Panc1 (cell line): ENCODE results near the gene ASTN2. TPM values are rescaled to one million over a fixed set of nuclear protein-coding genes. Genes with fewer than 3 reads are reported as not detected.
"Not testable (repeated sequence)": the region's sequence is repeated elsewhere in the genome, so short reads cannot be mapped to it uniquely, and the experiment has no call there.

Experiments
- ATAC-seq: fragments of 200-7000 bp; cut with Tn5 transposase; 2 replicates; pipeline ENCODE4 v1.9.1; 2020; ENCODE audit warnings: mild to moderate bottlenecking, moderate library complexity
- BruUV-seq: library from RNA; stranded (reverse); fragments of 400-500 nt; replicated peaks from 2 replicates; lab custom pipeline; 2021; lab: Mats Ljungman, UMichigan
- CTCF ChIA-PET: fragments of 300-600 bp; sonication (Branson Sonifier 250); formaldehyde crosslinking; loops from one replicate; lab custom pipeline; 2022; ENCODE audit warnings: antibody characterized with exemption; lab: Charles Lee
- POLR2A ChIA-PET: fragments of 300-600 bp; sonication (Branson Sonifier 250); formaldehyde crosslinking; loops from one replicate; lab custom pipeline; 2022; ENCODE audit warnings: antibody characterized with exemption; lab: Charles Lee
- DNase-seq: peaks from one replicate; pipeline ENCODE4 v3.0.0-alpha.2; 2010; ENCODE audit warnings: low read depth, low spot score
- H3K27ac ChIP-seq: 2 replicates; pipeline ENCODE4 v1.5.1; 2011; ENCODE audit warnings: mild to moderate bottlenecking, low read length, inconsistent platforms
- H3K27me3 ChIP-seq: fragments of 200-500 bp; sonication (Bioruptor generic); 2 replicates; pipeline ENCODE4 v1.6.0; 2014; ENCODE audit warnings: low read length, inconsistent platforms; ENCODE audit not compliant: control insufficient read depth, insufficient read depth
- H3K36me3 ChIP-seq: fragments of 200-500 bp; sonication (Bioruptor generic); 2 replicates; pipeline ENCODE4 v1.5.1; 2014; ENCODE audit warnings: inconsistent platforms, mild to moderate bottlenecking, low read length, moderate library complexity; ENCODE audit not compliant: control insufficient read depth, insufficient read depth
- H3K4me1 ChIP-seq: 2 replicates; pipeline ENCODE4 v1.5.1; 2011; ENCODE audit warnings: inconsistent platforms, mild to moderate bottlenecking, low read length, moderate library complexity; ENCODE audit not compliant: control insufficient read depth, insufficient read depth
- H3K4me3 ChIP-seq, 2 experiments: 2 replicates each; pipeline ENCODE4 v1.5.1; 2011 to 2012; ENCODE audit warnings: low read depth in 2 of 2, low read length in 2 of 2, mild to moderate bottlenecking in 2 of 2, inconsistent platforms in 1 of 2, moderate library complexity in 1 of 2
- H3K9me3 ChIP-seq: fragments of 200-500 bp; sonication (Bioruptor generic); 2 replicates; pipeline ENCODE4 v1.5.1; 2014; ENCODE audit warnings: low read depth, mild to moderate bottlenecking, inconsistent platforms, low read length, moderate library complexity; ENCODE audit not compliant: control insufficient read depth, insufficient read depth
- CTCF ChIP-seq: fragments of 450-650 bp; IDR thresholded peaks from 2 replicates; pipeline ENCODE4 v1.5.1; 2017; ENCODE audit warnings: mild to moderate bottlenecking
- POLR2AphosphoS5 ChIP-seq: IDR thresholded peaks from 2 replicates; pipeline ENCODE4 v1.6.1; 2012; ENCODE audit warnings: mild to moderate bottlenecking, low read depth, low read length, moderate library complexity
- SIN3A ChIP-seq: IDR thresholded peaks from 2 replicates; pipeline ENCODE4 v1.6.1; 2012; ENCODE audit warnings: low read depth, mild to moderate bottlenecking, low read length, moderate library complexity, borderline replicate concordance; ENCODE audit not compliant: insufficient read depth
- TCF7L2 ChIP-seq: IDR thresholded peaks from 2 replicates; pipeline ENCODE4 v1.6.1; 2011; ENCODE audit warnings: mild to moderate bottlenecking, low read depth, low read length, inconsistent platforms
- in situ Hi-C: cut with HindIII; loops from 2 replicates; pipeline ENCODE4 v1.10.0; 2016; ENCODE audit warnings: low sequenced_read_pairs, low pct_unique_long_range_greater_than_20kb
- intact Hi-C: fragments of 100-400 bp; cut with micrococcal nuclease; formaldehyde crosslinking; loops from one replicate; pipeline ENCODE4 v1.10.0; 2022; ENCODE audit not compliant: unreplicated experiment
- total RNA-seq: library from RNA; stranded (reverse); gene quantifications from one replicate; pipeline ENCODE4 v1.2.1, GENCODE V29; 2021; ENCODE audit not compliant: unreplicated experiment
- TF ChIP-seq, protein P1 (sequence below), 2 experiments: IDR thresholded peaks; 2 replicates each; pipeline ENCODE4 v1.6.1; 2011 to 2012; ENCODE audit warnings: low read depth in 2 of 2, control low read depth in 1 of 2, low read length in 1 of 2, mild to moderate bottlenecking in 1 of 2, moderate library complexity in 1 of 2; ENCODE audit not compliant: insufficient read depth in 1 of 2

ASTN2 gene
- total RNA-seq, 1 experiment from 2014 or later: 3.9 TPM

- CTCF ChIA-PET, in situ Hi-C loops, H3K27ac ChIP-seq, POLR2A ChIA-PET, ATAC-seq, DNase-seq, H3K4me1 ChIP-seq, H3K4me3 ChIP-seq, H3K27me3 ChIP-seq, intact Hi-C loops, H3K9me3 ChIP-seq, H3K36me3 ChIP-seq, BruUV-seq: not testable (repeated sequence)
These were observed 584.5 kb downstream of the ASTN2 start for GRCh38 chr9:116830321-116830720.

- H3K36me3 ChIP-seq: no peaks in the 10 kb centered on the region
- intact Hi-C loops (no loop called here), in situ Hi-C loops (no loop called here)
- ChIA-PET POLR2A (no interaction called here), CTCF (no interaction called here)
- no peaks in the 10 kb centered on the region for H3K4me1 ChIP-seq
- H3K27ac ChIP-seq: no peak overlapping the region
- no peak for ATAC-seq
- no TSS peak for BruUV-seq
- H3K9me3 ChIP-seq: no peaks in the 10 kb centered on the region
- DNase-seq: no peak
- no peak overlapping the region for H3K4me3 ChIP-seq
- no peak for TF ChIP-seq TCF7L2
- TF ChIP-seq, protein P1, sequence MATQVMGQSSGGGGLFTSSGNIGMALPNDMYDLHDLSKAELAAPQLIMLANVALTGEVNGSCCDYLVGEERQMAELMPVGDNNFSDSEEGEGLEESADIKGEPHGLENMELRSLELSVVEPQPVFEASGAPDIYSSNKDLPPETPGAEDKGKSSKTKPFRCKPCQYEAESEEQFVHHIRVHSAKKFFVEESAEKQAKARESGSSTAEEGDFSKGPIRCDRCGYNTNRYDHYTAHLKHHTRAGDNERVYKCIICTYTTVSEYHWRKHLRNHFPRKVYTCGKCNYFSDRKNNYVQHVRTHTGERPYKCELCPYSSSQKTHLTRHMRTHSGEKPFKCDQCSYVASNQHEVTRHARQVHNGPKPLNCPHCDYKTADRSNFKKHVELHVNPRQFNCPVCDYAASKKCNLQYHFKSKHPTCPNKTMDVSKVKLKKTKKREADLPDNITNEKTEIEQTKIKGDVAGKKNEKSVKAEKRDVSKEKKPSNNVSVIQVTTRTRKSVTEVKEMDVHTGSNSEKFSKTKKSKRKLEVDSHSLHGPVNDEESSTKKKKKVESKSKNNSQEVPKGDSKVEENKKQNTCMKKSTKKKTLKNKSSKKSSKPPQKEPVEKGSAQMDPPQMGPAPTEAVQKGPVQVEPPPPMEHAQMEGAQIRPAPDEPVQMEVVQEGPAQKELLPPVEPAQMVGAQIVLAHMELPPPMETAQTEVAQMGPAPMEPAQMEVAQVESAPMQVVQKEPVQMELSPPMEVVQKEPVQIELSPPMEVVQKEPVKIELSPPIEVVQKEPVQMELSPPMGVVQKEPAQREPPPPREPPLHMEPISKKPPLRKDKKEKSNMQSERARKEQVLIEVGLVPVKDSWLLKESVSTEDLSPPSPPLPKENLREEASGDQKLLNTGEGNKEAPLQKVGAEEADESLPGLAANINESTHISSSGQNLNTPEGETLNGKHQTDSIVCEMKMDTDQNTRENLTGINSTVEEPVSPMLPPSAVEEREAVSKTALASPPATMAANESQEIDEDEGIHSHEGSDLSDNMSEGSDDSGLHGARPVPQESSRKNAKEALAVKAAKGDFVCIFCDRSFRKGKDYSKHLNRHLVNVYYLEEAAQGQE (IDR thresholded peaks at IDR 0.05; ENCODE audit: insufficient read depth in 1 of 2, low read depth in 2 of 2, low read length in 1 of 2): no peak
- TF ChIP-seq SIN3A: no peak
- TF ChIP-seq POLR2AphosphoS5: no peak
- no peak for TF ChIP-seq CTCF
- no peaks in the 10 kb centered on the region for H3K27me3 ChIP-seq
These were observed 593.1 kb downstream of the ASTN2 start for GRCh38 chr9:116821633-116822229.

GRCh38 chr9:116819116-116819515 lies 595.7 kb downstream of the ASTN2 start:
- TF ChIP-seq TCF7L2: no peak
- TF ChIP-seq SIN3A: no peak
- TF ChIP-seq POLR2AphosphoS5: no peak
- TF ChIP-seq CTCF: no peak
- CTCF ChIA-PET: no interaction called here
- no TSS peak for BruUV-seq
- no peak for ATAC-seq
- DNase-seq: no peak
- no peak overlapping the region for H3K4me3 ChIP-seq
- H3K36me3 ChIP-seq: no peaks in the 10 kb centered on the region
- H3K27ac ChIP-seq: no peak overlapping the region
- H3K9me3 ChIP-seq: no peaks in the 10 kb centered on the region
- H3K27me3 ChIP-seq: no peaks in the 10 kb centered on the region
- no peaks in the 10 kb centered on the region for H3K4me1 ChIP-seq
- intact Hi-C loops: no loop called here
- in situ Hi-C loops: no loop called here
- POLR2A ChIA-PET: no interaction called here
